Medulla oblongata (tissue), 1 donor: ENCODE results near the gene HCN2.
"Not testable (repeated sequence)": the region's sequence is repeated elsewhere in the genome, so short reads cannot be mapped to it uniquely, and the experiment has no call there.

Source experiments
- DNase-seq: peaks from one replicate; pipeline ENCODE4 v3.0.0-alpha.2; 2015; ENCODE audit errors: extremely low spot score

The HCN2 gene

GRCh38 chr19:603779-604178, 14.1 kb downstream of the HCN2 start:
- not testable (repeated sequence) for DNase-seq

- no peak for DNase-seq
Measured at GRCh38 chr19:604355-604754, 14.7 kb downstream of the HCN2 start.

- not testable (repeated sequence) for DNase-seq
Measured at GRCh38 chr19:605061-605971, 15.6 kb downstream of the HCN2 start.

GRCh38 chr19:607301-608154, 17.8 kb downstream of the HCN2 start:
- peak; percentile 58 for DNase-seq

GRCh38 chr19:608155-609003, 18.7 kb downstream of the HCN2 start:
- DNase-seq = no peak

- DNase-seq = peak; percentile 85
Measured at GRCh38 chr19:609004-609346, 19.3 kb downstream of the HCN2 start.

- DNase-seq = no peak
Measured at GRCh38 chr19:610071-610800, 20.6 kb downstream of the HCN2 start.

GRCh38 chr19:610801-611480, 21.3 kb downstream of the HCN2 start:
- no peak for DNase-seq

- DNase-seq = no peak
Measured at GRCh38 chr19:611481-611868, 21.8 kb downstream of the HCN2 start.

- no peak for DNase-seq
Measured at GRCh38 chr19:612941-613340, 23.3 kb downstream of the HCN2 start.

GRCh38 chr19:613732-614567, 24.3 kb downstream of the HCN2 start:
- DNase-seq = no peak

GRCh38 chr19:615619-616018, 25.9 kb downstream of the HCN2 start:
- no peak for DNase-seq

- no peak for DNase-seq
Measured at GRCh38 chr19:616062-616700, 26.5 kb downstream of the HCN2 start.

GRCh38 chr19:616747-617526, 27.3 kb downstream of the HCN2 start:
- no peak for DNase-seq

GRCh38 chr19:617551-618246, 28.0 kb downstream of the HCN2 start:
- DNase-seq = no peak

- DNase-seq = no peak
Measured at GRCh38 chr19:618247-618619, 28.6 kb downstream of the HCN2 start.

GRCh38 chr19:618674-619285, 29.1 kb downstream of the HCN2 start:
- DNase-seq = no peak
